Stimulated activated naive CD4-positive, alpha-beta T cell treated with Interleukin-2 at 50 U/mL for 16 hours (primary cell): ENCODE measurements around the gene DEPDC5.

Experiments used
- DNase-seq: peaks from one replicate; lab custom pipeline; 2025; lab: John Stamatoyannopoulos, UW

Gene DEPDC5

GRCh38 chr22:31925056-31925455, 171.2 kb downstream of the DEPDC5 start:
- no peak for DNase-seq

DNA sequence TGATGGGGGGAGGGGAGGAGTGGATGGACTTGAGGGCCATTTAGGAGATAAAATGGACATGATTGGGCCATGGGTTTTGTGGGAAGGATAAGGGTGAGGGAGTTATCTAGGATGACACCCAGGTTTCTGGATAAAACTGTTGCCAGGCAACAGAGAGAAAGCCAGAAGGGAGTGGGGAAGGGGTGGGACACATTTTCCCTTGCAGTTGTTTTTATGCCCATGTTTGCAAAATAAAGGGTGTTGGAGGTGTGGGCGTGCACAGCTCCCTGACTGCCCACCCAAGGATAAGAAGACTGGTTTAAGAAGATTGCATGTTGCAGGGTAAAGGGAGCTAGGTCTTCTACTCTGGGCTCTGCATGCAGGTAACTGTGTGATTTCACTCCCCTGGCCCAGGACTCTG, 172.2 kb downstream of the DEPDC5 start:
- no peak for DNase-seq

- no peak for DNase-seq
These were observed 173.2 kb downstream of the DEPDC5 start for GRCh38 chr22:31926969-31927368.

GRCh38 chr22:31927562-31927961, 173.7 kb downstream of the DEPDC5 start:
- no peak for DNase-seq

- DNase-seq, result no peak
These were observed 175.5 kb downstream of the DEPDC5 start for GRCh38 chr22:31929167-31929930.

- DNase-seq, result no peak
These were observed 179.0 kb downstream of the DEPDC5 start for GRCh38 chr22:31932863-31933262.

GRCh38 chr22:31933406-31933805, 179.6 kb downstream of the DEPDC5 start:
- no peak for DNase-seq

- DNase-seq, result no peak
These were observed 180.1 kb downstream of the DEPDC5 start for GRCh38 chr22:31933816-31934482.

GRCh38 chr22:31935961-31936635, 182.3 kb downstream of the DEPDC5 start:
- DNase-seq, result no peak

GRCh38 chr22:31937341-31937740, 183.5 kb downstream of the DEPDC5 start:
- no peak for DNase-seq

GRCh38 chr22:31938296-31938695, 184.5 kb downstream of the DEPDC5 start:
- no peak for DNase-seq

DNA sequence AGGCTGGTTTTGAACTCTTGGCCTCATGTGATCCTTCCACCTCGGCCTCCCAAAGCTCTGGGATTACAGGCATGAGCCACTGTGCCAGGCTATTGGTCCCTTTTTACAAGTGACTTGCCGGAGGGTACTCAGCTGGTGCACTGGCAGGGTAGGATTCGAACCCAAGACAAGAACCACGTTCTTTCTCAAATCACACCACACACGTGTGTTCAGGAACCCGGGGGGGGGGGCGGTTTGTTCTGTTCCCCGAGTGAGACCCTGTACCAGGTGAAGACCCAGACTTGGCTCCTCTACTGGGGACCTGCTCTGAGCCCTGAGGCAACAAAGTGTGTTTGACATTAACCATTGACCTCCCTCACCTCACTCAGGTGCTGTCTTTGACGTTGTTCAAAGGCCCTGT, 186.7 kb downstream of the DEPDC5 start:
- no peak for DNase-seq

DNA sequence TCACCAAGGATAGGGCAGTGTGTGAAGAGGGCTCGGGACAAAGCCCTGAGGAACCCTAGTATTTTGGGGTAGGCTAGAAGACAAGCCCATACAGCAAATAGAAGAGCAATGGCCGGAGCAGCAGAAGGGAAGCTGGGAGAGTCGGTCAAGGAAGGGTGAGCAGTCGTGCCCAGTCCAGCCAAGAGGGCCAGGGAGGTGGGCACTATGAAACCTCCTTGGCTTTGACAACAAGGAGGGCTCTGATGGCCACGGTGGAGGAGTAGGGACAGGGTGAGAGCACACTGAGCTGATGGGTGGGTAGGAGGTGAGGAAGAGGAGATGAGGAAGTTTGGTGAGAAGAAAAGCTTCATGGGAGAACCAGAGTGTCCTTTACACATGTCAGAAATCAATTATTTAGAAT, 188.3 kb downstream of the DEPDC5 start:
- no peak for DNase-seq

DNA sequence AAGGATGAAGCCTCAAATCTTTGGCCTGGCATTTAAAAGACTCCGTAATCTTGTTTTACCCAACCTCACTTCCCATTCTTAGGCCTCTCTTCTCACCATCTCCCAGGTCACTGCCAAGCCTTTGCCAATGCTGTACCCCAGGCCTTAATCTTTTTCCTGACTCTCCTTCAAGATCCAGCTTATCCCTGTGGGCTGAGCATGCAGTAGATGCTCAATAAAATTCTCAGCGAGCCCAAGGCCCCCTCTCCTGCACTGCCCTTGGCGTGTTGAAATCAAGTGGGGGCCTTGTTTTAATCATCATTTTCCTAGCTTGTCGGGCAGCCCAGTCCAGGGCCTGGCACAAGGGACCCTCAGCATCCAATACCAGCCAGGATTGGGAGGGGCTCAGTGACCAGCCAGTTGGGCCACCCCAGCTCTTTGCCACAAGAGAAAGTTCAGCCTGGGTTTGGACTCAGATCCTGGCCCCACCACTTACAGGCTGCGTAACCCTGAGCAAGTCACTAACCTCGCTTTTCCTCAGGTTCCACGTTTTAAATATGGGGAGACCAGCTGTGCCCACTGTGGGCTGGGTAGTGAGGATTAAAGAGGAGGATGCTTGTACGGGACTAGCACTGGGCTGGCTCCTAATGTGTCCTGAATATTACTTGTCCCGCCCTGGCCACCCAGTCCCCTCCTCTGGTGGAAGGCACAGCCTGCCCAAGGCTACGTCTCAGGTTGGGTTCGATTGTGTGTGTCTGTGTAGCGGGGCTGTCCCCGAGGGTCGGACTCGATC, 189.6 kb downstream of the DEPDC5 start:
- no peak for DNase-seq

- peak; percentile 88 for DNase-seq
These were observed 190.3 kb downstream of the DEPDC5 start, which contains the start of gene YWHAH for GRCh38 chr22:31943978-31944699. YWHAH (plus strand) TSS chr22:31944535; CDS start chr22:31944734, 199 bp downstream.

GRCh38 chr22:31944700-31945442, 191.1 kb downstream of the DEPDC5 start:
- peak; percentile 26 for DNase-seq

DNA sequence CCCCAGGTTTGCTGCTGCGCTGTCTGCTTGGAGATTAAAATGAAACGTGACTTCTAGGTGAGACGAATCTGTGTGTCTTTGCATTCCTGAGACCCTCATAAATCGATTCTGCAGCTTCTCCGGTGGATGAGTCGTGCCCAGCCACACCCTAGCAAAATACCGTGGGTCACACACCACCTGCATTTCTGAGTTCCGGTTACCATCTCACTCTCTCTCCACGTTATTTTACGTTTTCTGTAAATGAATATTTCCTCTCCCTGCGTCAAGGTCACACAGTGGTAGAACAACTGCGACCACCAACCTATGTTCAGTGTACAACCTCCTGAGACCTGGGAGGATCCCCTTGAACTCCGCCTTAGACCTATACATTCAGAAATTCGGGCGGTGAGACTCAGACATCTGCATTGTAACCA, 191.6 kb downstream of the DEPDC5 start:
- DNase-seq, result no peak

GRCh38 chr22:31945971-31946680, 192.3 kb downstream of the DEPDC5 start:
- no peak for DNase-seq

DNA sequence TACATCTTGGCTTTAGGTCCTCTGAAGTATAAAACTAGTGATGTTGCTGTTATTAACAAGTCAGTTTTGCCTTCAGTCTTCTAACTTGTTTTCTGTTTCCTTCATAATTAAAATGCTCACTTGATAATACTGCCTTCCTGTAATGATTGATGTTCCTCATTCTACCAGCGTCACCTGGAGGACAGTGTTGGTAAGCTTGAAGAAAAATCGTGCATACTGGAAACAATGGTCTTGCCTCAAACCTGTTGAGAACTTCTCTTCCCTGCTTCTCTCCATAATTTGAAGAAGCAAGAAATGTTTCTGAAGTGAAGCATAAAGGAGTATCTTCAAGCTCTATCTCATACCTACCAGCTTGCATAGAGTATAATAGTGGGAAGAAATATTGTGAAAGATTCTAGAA, 193.5 kb downstream of the DEPDC5 start:
- DNase-seq, result peak; percentile 9

- no peak for DNase-seq
These were observed 194.2 kb downstream of the DEPDC5 start for GRCh38 chr22:31948002-31948401.
